ENCODE measurements around the gene IARS1.

The IARS1 gene

GRCh38 chr9:92245005-92245797, 48.3 kb downstream of the IARS1 start:
- no peak for DNase-seq (ENCODE audit: low read depth in 2 of 2)
